Fibroblast of the aortic adventitia (primary cell): ENCODE results near the gene MAPK9. TPM values are rescaled to one million over a fixed set of nuclear protein-coding genes. Genes with fewer than 3 reads are reported as not detected.

ENCODE experiments used
- DNase-seq: peaks from one replicate; pipeline ENCODE4 v3.0.0-alpha.2; 2010; ENCODE audit warnings: low read depth
- H3K4me3 ChIP-seq: 2 replicates; pipeline ENCODE4 v1.5.1; 2011; ENCODE audit warnings: low read depth, mild to moderate bottlenecking, control low read depth, low read length, moderate library complexity
- total RNA-seq: library from RNA; depleted of rRNA; stranded (reverse); fragments of >200 nt; gene quantifications from 2 replicates; pipeline ENCODE4 v1.2.3, GENCODE V29; 2012; ENCODE audit warnings: low replicate concordance
- TF ChIP-seq, protein P1 (sequence below): IDR thresholded peaks from 2 replicates; pipeline ENCODE4 v1.5.1; 2011; ENCODE audit warnings: mild to moderate bottlenecking, low read length, control low read depth, inconsistent platforms; ENCODE audit not compliant: insufficient read depth

The MAPK9 gene
- total RNA-seq, 1 donor, result 33.4 TPM

DNA sequence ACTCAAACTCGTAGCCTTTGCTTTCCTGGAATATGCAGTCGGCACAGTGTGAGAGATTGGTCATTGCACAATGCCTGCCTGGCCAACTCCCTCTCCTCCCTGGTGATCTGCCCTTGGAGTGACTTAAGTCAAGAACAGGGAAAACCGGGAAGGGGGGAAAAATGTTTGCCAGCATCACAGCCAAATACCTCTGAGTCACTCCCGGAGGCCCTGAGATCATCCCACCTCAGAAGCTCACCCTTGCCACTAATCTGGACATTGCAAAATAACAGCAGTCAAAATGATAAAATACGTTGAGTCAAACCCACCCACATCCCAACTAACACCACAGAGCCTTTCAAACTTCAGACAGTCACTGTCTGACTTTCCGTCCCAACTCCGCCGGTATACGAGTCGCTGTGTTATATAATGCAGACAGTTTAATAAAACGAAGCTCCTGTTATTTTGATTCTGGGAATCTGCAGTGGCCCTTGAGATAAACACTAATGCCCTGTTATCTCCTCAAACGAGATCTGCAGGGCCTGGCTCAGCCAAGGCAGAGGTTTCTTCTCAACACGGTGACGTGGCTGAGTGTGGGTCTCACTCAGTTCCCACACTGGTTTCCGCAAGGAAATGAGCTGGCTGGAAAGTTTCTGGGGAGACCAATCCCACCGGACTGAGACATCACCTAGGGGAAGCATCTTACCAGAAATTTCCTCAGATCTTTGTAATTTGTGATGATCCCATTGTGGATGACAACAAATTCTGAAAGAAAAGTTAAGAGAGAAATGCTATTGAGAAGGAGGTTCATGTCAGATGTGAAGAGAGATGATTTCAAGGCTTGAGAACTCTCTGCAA, 39.1 kb upstream of the MAPK9 start:
- TF ChIP-seq, protein P1, sequence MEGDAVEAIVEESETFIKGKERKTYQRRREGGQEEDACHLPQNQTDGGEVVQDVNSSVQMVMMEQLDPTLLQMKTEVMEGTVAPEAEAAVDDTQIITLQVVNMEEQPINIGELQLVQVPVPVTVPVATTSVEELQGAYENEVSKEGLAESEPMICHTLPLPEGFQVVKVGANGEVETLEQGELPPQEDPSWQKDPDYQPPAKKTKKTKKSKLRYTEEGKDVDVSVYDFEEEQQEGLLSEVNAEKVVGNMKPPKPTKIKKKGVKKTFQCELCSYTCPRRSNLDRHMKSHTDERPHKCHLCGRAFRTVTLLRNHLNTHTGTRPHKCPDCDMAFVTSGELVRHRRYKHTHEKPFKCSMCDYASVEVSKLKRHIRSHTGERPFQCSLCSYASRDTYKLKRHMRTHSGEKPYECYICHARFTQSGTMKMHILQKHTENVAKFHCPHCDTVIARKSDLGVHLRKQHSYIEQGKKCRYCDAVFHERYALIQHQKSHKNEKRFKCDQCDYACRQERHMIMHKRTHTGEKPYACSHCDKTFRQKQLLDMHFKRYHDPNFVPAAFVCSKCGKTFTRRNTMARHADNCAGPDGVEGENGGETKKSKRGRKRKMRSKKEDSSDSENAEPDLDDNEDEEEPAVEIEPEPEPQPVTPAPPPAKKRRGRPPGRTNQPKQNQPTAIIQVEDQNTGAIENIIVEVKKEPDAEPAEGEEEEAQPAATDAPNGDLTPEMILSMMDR, result no peak
- DNase-seq, result peak; percentile 100
- H3K4me3 ChIP-seq, result no peak overlapping the region

DNA sequence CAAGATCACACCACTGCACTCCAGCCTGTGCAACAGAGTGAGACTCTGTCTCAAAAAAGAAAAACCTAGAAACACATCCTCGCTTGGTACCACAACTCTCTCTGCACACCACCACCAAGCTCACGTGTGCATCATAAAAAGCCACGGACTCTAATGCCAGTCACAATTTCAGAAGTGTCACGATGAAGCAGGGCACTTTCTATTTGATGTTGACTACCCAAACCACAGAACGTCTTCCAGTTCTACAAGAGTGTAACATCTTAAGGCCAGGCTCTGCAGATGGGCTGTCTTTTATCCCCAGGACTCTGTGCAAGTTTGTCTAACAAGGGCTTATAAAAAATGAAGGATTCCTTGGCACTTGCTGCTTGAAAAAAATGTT, 38.4 kb upstream of the MAPK9 start:
- TF ChIP-seq, protein P1, result no peak
- no peak for DNase-seq
- no peak overlapping the region for H3K4me3 ChIP-seq

DNA sequence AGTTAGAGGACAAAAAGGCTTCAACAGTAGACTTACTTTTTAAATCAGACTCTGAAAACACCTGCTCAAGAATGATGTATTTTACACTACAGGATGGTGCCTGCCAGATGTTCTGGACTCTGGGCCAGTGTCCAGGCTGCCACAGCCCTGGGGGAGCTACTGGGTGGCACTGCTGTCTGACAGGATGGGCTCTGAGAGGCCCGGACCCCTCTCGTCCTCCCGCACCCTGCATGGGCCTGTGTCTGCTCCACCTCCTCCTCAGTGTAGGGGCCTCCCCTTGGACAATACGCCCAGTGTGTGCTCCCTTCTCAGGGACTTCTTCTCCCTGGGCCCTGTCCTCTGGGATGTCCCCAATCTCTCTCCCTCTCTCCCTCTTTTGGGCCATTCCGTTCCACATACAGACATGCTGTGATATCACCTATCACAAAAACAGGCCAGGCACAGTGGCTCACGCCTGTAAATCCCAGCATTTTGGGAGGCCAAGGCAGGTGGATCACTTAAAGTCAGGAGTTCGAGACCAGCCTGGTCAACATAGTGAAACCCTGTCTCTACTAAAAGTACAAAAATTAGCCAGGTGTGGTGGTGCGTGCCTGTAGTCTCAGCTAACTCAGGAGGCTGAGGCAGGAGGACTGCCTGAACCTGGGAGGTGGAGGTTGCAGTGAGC, 37.9 kb upstream of the MAPK9 start:
- DNase-seq, result no peak
- H3K4me3 ChIP-seq, result no peak overlapping the region
- TF ChIP-seq, protein P1, result no peak

DNA sequence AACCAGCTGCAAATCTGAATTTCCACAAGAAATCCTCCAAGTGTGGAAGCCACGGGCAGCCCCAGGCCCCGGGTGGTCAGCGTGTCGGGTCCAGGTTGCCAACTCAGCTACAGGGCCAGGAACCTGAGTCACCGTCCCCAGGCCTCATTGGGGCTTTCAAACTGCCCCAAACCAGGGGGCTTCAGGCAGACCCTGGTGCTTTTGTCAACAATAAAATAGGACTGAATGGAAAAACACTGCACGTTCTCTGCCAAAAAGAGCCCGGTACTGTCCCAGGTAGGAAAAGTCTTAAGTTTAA, 37.2 kb upstream of the MAPK9 start:
- no peak overlapping the region for H3K4me3 ChIP-seq
- DNase-seq, result no peak
- TF ChIP-seq, protein P1, result no peak

DNA sequence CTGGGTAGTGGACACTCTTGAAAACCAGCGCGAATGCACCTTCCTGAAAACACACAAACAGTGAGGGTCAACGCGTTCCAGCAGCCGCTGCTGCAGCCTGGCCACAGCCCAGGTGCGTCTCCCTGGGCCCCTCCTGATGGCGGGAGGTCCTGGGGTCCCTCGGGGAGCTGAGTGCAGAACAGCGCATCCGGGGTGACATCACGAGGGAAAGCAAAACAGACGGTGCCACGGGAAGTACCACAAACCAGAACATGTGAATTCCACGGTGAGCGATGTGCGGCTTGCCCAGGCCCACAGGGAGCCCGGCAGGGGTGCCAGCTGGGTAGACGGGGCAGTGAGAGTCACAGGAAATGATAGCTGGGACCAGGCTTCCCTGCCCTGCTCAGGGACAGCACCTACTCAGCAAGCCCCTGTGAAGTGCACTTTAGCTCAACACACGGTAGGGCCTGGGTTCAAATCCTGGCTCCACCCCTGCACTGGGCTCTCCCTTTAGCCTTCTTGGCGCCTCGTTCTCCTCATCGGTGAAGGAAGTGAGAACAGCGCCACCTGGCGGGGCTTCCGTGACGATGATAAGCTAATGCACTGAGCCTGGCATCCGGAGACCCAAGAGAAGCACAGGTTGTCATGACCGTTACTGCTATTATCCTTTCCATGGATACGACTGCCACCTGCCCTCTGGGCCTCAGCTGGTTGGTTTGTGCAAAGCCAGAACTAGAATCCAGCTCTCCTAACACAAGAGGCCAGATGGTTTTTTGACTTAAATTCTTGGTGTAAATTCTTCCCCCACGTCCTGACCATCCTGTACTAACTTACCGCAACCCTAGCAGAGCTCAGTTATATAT, 36.6 kb upstream of the MAPK9 start:
- peak; percentile 71 for DNase-seq
- TF ChIP-seq, protein P1, result peak; percentile 71
- H3K4me3 ChIP-seq, result no peak overlapping the region

DNA sequence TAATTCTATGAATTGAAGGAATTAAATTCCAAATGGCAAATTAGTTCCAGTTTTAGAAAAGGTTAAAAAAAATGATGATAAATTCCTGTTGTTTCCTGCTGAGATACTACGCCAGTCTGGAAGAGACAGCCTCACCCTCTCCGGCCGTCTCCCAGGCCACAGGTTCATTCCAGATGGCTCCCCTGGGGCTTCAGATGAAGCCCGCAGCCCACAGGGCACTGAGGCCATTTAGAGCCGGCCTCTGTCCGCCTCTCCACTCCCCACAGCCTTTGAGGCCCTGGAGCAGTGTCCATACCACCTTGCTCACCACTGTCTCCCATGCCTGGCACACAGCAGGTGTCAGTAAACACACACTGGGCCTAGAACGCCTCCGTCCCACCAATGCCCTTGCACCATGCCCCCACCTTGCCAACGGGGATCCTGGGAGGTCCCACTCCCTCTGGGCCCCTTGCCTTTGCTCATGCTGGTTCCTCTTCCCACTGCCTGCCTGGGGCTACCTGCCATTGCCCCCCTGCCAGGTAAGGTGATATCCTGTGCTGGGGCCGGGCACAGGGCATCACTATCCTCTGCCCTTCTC, 35.2 kb upstream of the MAPK9 start:
- TF ChIP-seq, protein P1, result no peak
- DNase-seq, result no peak

More for the DNA sequence above, 35.2 kb upstream of the MAPK9 start:
- H3K4me3 ChIP-seq, result no peak overlapping the region
